Neutrophil (primary cell): ENCODE measurements around the gene UBE3C.

Experiments
- H3K27ac ChIP-seq: fragments of 200-600 bp; sonication (generic); 2 replicates; pipeline ENCODE4 v1.5.1; 2016; ENCODE audit warnings: mild to moderate bottlenecking, moderate library complexity
- H3K27me3 ChIP-seq: fragments of 200-600 bp; sonication (generic); 2 replicates; pipeline ENCODE4 v1.6.0; 2016; ENCODE audit warnings: mild to moderate bottlenecking
- H3K36me3 ChIP-seq: fragments of 200-600 bp; sonication (generic); 2 replicates; pipeline ENCODE4 v1.5.1; 2017
- H3K4me1 ChIP-seq, 2 experiments: fragments of 200-600 bp in 1 of 2; sonication (generic) in 1 of 2; 1 replicate in 1 of 2; 2 replicates in 1 of 2; pipeline versions ENCODE4 v1.5.1 to v1.6.1; 2013 to 2016; ENCODE audit warnings: low read depth in 1 of 2, low read length in 1 of 2, mild to moderate bottlenecking in 1 of 2, moderate library complexity in 1 of 2; ENCODE audit not compliant: control insufficient read depth in 1 of 2, insufficient read depth in 1 of 2
- H3K4me3 ChIP-seq, 2 experiments: fragments of 200-600 bp in 1 of 2; sonication (generic) in 1 of 2; 1 replicate in 1 of 2; 2 replicates in 1 of 2; pipeline ENCODE4 v1.5.1; 2013 to 2016; ENCODE audit warnings: low read depth in 1 of 2, low read length in 1 of 2, mild to moderate bottlenecking in 1 of 2, moderate library complexity in 1 of 2
- H3K9me3 ChIP-seq: fragments of 200-600 bp; sonication (generic); 2 replicates; pipeline ENCODE4 v1.5.1; 2016
- CTCF ChIP-seq: fragments of 200-600 bp; sonication (generic); IDR thresholded peaks from 2 replicates; pipeline ENCODE4 v1.5.1; 2016; ENCODE audit warnings: antibody characterized with exemption

Gene UBE3C

GRCh38 chr7:157265051-157265450 is 126.3 kb downstream of the UBE3C start:
- Histone ChIP-seq H3K9me3 (no peaks in the 10 kb centered on the region), H3K36me3 (peaks cover 88% of the 10 kb centered on the region), H3K4me1 (no peaks in the 10 kb centered on the region), H3K4me3 (no peak overlapping the region), H3K27me3 (no peaks in the 10 kb centered on the region), H3K27ac (no peak overlapping the region)
- no peak for TF ChIP-seq CTCF

GRCh38 chr7:157266272-157266671 is 127.5 kb downstream of the UBE3C start:
- no peaks in the 10 kb centered on the region for H3K9me3 ChIP-seq
- H3K4me1 ChIP-seq, result no peaks in the 10 kb centered on the region
- no peak for TF ChIP-seq CTCF
- no peak overlapping the region for H3K4me3 ChIP-seq
- no peak overlapping the region for H3K27ac ChIP-seq
- H3K27me3 ChIP-seq, result no peaks in the 10 kb centered on the region
- peaks cover 90% of the 10 kb centered on the region for H3K36me3 ChIP-seq

- TF ChIP-seq CTCF, result no peak
- H3K27me3 ChIP-seq, result no peaks in the 10 kb centered on the region
- no peak overlapping the region for H3K27ac ChIP-seq
- H3K36me3 ChIP-seq, result peaks cover 92% of the 10 kb centered on the region
- H3K9me3 ChIP-seq, result no peaks in the 10 kb centered on the region
- no peaks in the 10 kb centered on the region for H3K4me1 ChIP-seq
- no peak overlapping the region for H3K4me3 ChIP-seq
Measured at GRCh38 chr7:157267516-157267915, 128.8 kb downstream of the UBE3C start.

- H3K4me3 ChIP-seq, result no peak overlapping the region
- H3K27me3 ChIP-seq, result no peaks in the 10 kb centered on the region
- H3K27ac ChIP-seq, result no peak overlapping the region
- TF ChIP-seq CTCF, result no peak
- H3K4me1 ChIP-seq, result no peaks in the 10 kb centered on the region
- H3K36me3 ChIP-seq, result peaks cover 88% of the 10 kb centered on the region
- no peaks in the 10 kb centered on the region for H3K9me3 ChIP-seq
Measured at GRCh38 chr7:157267956-157268355, 129.2 kb downstream of the UBE3C start.

- TF ChIP-seq CTCF, result no peak
- no peak overlapping the region for H3K27ac ChIP-seq
- H3K27me3 ChIP-seq, result no peaks in the 10 kb centered on the region
- peaks cover 3 to 4% of the 10 kb centered on the region in 2 experiments for H3K4me1 ChIP-seq
- H3K36me3 ChIP-seq, result peaks cover 83% of the 10 kb centered on the region
- no peak overlapping the region for H3K4me3 ChIP-seq
- H3K9me3 ChIP-seq, result no peaks in the 10 kb centered on the region
Measured at GRCh38 chr7:157268540-157268939, 129.8 kb downstream of the UBE3C start.
